Jurkat, Clone E6-1 (cell line): Measurements from ENCODE around the gene TDO2.
"Not testable (repeated sequence)": the region's sequence is repeated elsewhere in the genome, so short reads cannot be mapped to it uniquely, and the experiment has no call there.

Experiments used
- DNase-seq: peaks from one replicate; pipeline ENCODE4 v3.0.0-alpha.2; 2011; ENCODE audit warnings: low read depth, low spot score
- H3K4me3 ChIP-seq: 2 replicates; pipeline ENCODE4 v1.5.1; 2011; ENCODE audit warnings: mild to moderate bottlenecking, low read length, control low read depth, moderate library complexity

TDO2 gene

DNA sequence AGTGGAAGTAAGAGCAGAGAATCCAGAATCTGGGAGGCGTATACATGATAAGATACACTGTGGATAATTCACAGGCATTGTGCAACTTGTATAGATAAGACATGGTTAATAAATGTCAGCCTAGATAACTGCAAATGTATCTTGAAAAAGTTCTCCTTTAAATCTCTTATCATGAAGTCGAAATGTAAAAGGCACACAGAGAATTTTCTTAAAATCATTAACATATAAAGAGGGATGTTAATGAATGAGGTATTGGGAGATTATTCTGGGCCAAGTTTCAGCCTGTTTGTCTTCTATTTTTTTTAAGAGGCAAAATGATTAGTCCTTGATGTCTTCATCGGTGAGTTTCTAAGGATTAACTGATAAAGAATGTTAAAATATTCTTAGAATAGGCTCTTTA lies 835 bp downstream of the TDO2 start:
- DNase-seq = no peak
- no peak overlapping the region for H3K4me3 ChIP-seq

- DNase-seq = no peak
- H3K4me3 ChIP-seq = no peak overlapping the region
Measured at GRCh38 chr4:155906554-155907247, 3.2 kb downstream of the TDO2 start.

DNA sequence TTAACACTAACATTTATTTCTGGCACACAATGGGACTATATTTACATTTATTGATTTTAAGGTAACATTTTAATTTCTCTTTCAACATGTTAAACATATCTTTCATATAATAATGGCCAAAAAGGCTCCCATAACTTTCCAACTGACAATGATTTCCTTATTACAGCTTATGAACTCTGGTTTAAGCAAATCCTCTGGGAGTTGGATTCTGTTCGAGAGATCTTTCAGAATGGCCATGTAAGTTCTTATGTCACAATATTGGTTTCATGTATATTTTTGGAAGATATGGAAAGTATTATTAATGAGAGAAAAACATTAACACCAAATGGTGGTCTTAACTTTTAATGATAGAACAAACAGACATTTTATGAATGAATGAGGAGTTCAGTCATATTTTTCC lies 4.1 kb downstream of the TDO2 start:
- no peak for DNase-seq
- H3K4me3 ChIP-seq = no peak overlapping the region

DNA sequence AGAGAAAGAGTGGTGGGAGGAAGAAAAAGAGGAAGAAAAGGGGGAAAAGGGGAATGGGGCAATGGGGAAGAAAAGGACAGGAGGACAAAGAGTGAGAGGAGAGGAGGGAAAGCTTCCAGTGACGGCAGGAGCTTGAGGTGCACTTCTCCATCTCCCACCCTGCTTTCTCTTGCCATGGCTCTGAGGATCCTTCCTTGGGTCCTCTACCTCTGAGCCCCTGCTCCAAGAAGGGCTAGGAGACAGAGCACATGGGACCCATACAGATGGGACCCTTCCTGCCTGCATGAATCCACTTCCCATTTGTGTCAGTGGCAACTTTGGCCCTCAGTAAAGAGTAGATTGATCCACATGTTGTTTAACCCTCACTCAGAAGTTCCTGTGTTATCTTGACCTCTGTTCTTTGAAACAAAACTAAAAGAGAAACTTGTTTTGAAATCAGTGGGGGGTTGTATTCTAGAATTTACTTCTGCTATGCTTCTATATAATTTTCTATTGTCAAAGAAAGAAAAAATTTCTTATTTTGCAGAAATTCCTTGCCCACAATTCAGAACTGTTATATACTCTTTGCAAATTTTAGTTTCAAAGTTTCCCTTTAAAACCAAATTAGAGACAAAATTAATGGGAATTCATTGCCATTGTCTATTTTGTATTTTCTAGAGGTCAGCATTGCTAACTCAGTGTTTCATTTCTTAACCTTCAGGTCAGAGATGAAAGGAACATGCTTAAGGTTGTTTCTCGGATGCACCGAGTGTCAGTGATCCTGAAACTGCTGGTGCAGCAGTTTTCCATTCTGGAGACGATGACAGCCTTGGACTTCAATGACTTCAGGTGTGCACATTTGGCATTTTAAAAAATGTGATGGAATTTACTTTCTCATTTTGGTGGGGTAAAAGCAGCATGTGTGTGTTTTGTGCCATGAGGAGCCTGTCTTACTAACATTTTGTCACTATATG lies 5.0 kb downstream of the TDO2 start:
- DNase-seq = no peak
- no peak overlapping the region for H3K4me3 ChIP-seq

GRCh38 chr4:155909615-155910226 lies 6.2 kb downstream of the TDO2 start:
- no peak overlapping the region for H3K4me3 ChIP-seq
- DNase-seq = no peak

DNA sequence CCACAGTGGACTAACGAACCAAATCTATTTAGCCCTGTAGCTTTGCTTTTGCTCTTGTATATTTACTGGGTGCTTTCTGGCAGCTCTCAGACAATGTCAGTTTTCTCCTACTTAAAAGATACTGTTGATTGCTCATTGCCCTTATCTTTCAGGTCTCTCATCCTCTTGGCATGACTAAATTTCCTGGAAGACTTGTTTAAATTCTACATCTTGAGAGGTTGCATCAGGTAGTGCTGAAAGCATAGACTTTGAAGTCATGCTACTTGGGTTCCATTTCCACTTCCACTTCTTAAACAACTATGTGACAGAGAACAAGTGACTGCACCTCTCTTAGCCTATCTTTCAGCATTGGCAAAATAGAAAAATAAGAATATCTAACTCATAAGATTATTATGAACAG lies 8.4 kb downstream of the TDO2 start:
- H3K4me3 ChIP-seq = no peak overlapping the region
- DNase-seq = no peak

DNA sequence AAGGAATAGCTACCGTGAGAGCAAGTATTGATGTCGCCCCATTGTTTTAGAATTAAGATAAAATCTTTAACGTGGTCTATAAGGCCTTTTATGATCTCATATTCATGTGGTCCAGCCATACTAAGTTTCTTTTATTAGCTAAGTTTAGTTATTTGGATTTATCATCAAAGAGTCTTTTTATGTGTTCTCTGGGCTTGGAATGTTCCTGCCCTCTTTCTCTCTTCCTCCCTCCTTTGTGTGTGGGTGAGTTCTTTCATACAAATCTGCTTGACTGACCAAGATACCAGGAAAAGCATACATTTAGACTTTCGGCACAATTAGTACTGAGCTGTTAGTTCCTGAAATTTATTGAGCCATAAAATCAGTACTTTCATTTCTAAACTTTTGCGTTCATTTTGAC lies 11.3 kb downstream of the TDO2 start:
- no peak for DNase-seq
- H3K4me3 ChIP-seq = no peak overlapping the region

- no peak for DNase-seq
- no peak overlapping the region for H3K4me3 ChIP-seq
Measured at GRCh38 chr4:155921597-155921996, 18.1 kb downstream of the TDO2 start.

DNA sequence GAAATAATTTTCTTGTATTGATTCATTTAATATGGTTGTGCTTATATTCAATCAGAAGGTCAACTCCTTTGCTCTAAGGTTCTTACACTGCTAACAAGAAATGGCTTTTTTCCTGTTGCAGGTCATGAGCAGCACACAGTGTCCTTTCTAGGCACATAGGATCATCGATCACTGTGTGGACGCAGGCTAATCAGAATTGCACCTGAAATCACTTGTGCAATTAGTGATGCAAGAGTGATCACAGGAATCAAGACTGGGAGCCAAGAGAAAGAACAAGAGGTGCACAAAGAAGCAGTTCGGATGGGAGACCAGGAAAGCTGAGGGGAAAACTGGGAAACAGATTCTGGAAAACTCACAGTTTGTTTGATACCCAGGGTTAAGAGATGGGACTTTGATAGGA lies 21.1 kb downstream of the TDO2 start:
- no peak overlapping the region for H3K4me3 ChIP-seq
- DNase-seq = no peak

DNA sequence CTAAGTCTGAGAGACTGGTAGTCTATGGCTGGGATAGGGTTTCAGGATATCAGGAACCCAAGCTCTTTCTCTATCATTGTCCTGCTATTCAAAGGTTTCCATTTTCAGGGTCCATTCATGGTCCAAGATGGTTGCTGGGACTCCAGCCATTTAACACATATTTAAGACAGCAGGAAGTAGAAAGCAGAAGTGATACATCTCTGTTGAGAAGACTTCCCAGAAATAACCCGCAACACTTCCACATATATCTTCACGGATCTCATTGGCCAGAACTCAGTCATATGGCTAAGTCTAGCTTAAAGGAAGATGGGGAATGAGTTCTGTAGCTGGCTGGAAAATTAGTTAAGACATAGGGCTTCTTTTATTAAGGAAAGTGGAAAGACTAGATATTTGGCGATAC lies 26.3 kb downstream of the TDO2 start:
- DNase-seq = no peak
- no peak overlapping the region for H3K4me3 ChIP-seq

- DNase-seq = no peak
- H3K4me3 ChIP-seq = no peak overlapping the region
Measured at GRCh38 chr4:155930330-155930729, 26.8 kb downstream of the TDO2 start.

DNA sequence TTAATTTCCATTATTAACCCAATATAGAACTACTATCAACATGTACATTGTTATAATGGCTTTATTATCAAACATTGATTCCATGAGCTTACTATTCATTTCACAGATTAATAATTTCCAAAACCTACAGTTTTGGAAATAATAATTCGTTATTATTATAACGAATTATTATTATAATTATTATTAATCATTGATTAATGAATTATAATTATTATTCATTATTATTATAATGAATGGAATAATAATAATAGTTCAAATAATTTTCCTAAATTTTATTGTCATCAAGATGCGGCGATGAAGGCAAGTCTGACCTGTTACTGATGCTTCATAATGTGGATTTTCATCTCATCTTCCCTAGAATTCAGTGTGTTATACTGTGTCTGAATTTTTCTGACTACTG lies 28.1 kb downstream of the TDO2 start:
- no peak overlapping the region for H3K4me3 ChIP-seq
- DNase-seq = no peak

DNA sequence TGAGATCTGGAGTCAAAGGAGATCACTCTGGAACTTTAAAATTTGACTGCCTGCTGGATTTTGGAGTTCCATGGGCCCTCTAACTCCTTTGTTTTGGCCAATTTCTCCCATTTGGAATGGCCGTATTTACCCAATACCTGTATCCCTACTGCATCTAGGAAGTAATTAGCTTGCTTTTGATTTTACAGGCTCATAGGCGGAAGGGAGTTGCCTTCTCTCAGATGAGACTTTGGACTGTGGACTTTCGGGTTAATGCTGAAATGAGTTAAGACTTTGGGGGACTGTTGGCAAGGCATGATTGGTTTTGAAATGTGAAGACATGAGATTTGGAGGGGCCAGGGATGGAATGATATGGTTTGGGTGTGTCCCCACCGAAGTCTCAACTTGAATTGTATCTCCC lies 31.1 kb downstream of the TDO2 start:
- not testable (repeated sequence) for H3K4me3 ChIP-seq, DNase-seq

DNA sequence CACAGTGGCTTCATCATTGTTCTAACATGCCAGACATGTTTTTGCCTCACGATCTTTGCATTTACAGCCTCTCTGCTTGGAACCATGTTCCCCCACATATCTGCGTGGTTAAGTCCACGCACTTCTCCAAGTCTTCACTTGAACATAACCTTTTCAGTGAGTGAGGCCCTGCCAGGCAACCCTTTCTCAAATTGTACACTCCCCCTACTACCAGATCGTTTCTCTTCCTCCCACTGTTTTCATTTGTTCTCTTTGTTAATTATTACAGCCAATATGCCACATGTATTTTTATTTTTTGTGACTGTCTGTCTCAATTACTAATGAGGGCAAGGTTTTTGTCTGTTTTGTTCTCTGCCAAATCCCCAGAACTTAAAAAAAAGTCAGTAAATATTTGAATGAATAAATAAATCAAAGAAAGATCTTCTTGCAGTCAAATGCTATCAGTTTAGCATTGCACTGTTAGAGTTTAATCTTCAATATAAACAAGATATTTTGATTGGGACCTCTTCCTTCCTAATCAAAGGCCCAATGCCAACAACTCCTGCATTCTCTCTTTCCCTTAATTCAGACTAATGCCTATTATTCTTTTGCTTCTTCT lies 32.0 kb downstream of the TDO2 start:
- no peak for DNase-seq
- no peak overlapping the region for H3K4me3 ChIP-seq

DNA sequence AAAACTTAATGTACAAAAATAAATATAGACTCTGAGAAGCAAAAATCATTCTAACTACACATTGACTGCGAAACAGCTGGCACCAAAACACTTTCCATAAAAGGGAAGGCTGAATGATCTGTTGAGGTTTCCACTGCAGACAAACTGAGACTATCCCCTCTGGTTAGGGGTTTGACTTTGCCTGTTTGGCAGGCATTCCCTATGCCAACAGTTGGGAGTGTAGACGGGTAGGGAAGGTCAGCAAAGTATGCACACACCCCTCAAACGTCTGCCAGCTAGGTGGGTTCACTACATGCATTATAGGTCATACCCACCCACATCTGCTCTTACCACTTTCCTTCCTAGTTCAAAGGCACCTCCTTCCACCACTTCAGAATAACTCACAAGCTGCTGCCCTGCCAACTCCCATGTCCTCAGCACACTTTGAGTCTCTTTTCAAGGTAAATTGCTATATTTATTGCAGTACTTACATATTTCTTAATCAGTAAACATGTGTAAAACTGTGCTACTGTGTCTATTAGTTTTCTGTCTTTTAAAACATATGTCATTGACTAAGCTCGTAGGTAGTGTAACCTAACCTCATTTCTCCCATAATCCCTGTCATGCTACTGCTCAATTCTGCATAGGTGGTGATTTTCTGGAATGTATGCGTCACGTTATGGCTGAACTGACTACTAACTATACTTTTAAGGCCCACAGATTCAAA lies 37.7 kb downstream of the TDO2 start:
- DNase-seq = no peak
- H3K4me3 ChIP-seq = no peak overlapping the region

- no peak for DNase-seq
- H3K4me3 ChIP-seq = no peak overlapping the region
Measured at GRCh38 chr4:155941820-155942219, 38.3 kb downstream of the TDO2 start.

GRCh38 chr4:155943605-155944291 lies 40.3 kb downstream of the TDO2 start:
- DNase-seq = no peak
- no peak overlapping the region for H3K4me3 ChIP-seq

- no peak for DNase-seq
- H3K4me3 ChIP-seq = no peak overlapping the region
Measured at GRCh38 chr4:155944516-155944915, 41.0 kb downstream of the TDO2 start.

- DNase-seq = no peak
- H3K4me3 ChIP-seq = no peak overlapping the region
Measured at GRCh38 chr4:155946486-155946885, 43.0 kb downstream of the TDO2 start.
